ENCODE results near the gene MYO5C. TPM values are rescaled to one million over a fixed set of nuclear protein-coding genes. Genes with fewer than 3 reads are reported as not detected.

MYO5C gene
- total RNA-seq, 1 donor from 2014 or later = 80.0 TPM

GRCh38 chr15:52338058-52338457 lies 42.5 kb upstream of the MYO5C start:
- ATAC-seq (no peak), DNase-seq (no peak)
- Histone ChIP-seq H3K4me3 (no peak overlapping the region), H3K4me1 (no peaks in the 10 kb centered on the region), H3K36me3 (peaks cover 23% of the 10 kb centered on the region), H3K27me3 (no peaks in the 10 kb centered on the region), H3K27ac (no peak overlapping the region), H3K9me3 (no peaks in the 10 kb centered on the region)
- TF ChIP-seq, protein P1, sequence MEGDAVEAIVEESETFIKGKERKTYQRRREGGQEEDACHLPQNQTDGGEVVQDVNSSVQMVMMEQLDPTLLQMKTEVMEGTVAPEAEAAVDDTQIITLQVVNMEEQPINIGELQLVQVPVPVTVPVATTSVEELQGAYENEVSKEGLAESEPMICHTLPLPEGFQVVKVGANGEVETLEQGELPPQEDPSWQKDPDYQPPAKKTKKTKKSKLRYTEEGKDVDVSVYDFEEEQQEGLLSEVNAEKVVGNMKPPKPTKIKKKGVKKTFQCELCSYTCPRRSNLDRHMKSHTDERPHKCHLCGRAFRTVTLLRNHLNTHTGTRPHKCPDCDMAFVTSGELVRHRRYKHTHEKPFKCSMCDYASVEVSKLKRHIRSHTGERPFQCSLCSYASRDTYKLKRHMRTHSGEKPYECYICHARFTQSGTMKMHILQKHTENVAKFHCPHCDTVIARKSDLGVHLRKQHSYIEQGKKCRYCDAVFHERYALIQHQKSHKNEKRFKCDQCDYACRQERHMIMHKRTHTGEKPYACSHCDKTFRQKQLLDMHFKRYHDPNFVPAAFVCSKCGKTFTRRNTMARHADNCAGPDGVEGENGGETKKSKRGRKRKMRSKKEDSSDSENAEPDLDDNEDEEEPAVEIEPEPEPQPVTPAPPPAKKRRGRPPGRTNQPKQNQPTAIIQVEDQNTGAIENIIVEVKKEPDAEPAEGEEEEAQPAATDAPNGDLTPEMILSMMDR (IDR thresholded peaks at IDR 0.05) = no peak
- intact Hi-C loops (cut with DNase I) = no loop called here

- no peak for DNase-seq
- TF ChIP-seq, protein P1 (IDR thresholded peaks at IDR 0.05) = no peak
- Histone ChIP-seq H3K9me3 (no peaks in the 10 kb centered on the region), H3K4me1 (no peaks in the 10 kb centered on the region), H3K36me3 (peaks cover 23% of the 10 kb centered on the region), H3K4me3 (no peak overlapping the region), H3K27ac (no peak overlapping the region), H3K27me3 (no peaks in the 10 kb centered on the region)
- no peak for ATAC-seq
- intact Hi-C loops (cut with DNase I) = no loop called here
These were observed 41.7 kb upstream of the MYO5C start for GRCh38 chr15:52337198-52337853.

DNA sequence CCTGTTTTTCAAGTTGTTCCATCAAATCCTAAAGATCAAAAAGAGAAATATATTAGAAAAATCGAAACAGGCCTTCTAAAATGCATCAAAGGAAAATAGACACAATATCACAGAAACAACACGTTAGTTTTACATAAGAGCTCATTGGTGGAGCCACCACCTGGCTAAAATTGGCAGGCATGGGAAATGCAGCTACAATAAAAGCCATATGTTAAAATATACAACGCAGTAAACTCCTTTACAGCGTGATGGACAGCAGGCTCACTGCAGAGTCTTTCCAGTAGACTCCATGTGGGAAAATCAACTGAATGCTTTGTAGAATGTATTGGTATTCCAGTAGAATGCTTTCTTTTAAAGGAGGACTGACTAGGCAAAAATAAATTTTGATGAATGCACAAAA lies 40.9 kb upstream of the MYO5C start:
- H3K36me3 ChIP-seq = peaks cover 17% of the 10 kb centered on the region
- no peaks in the 10 kb centered on the region for H3K9me3 ChIP-seq
- no peak overlapping the region for H3K27ac ChIP-seq
- TF ChIP-seq, protein P1 (IDR thresholded peaks at IDR 0.05) = no peak
- intact Hi-C loops (cut with DNase I) = no loop called here
- no peaks in the 10 kb centered on the region for H3K4me1 ChIP-seq
- no peak overlapping the region for H3K4me3 ChIP-seq
- ATAC-seq (no peak), DNase-seq (no peak)
- H3K27me3 ChIP-seq = no peaks in the 10 kb centered on the region

DNA sequence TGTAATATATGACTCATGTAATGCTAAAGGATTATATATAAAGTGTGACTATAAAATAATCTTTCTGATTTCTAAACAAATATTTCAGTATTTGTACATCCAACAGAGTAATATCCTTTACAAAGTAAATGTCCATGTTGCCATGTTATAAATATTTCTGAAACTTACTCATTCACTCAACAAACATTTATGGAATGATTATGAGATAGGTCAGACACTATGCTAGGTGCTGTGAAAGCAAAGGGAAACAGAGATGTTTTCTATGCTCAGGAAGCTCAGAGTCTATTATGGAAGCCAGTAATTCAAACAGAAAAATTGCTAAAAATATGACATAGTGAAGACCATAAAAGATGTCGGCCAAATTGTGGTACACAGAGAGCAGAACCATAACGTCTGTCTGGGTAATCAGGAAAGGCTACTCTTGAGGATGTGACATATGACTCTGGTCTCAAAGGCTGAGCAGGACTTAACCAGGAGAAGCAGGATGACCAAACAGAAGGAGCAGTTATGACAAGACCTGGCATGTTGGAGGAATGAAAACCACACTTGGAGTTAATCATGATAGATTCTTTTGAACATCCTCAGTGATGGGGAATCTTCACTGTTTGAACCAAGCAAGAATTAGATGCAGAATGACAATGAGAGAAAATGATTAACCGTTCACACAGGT lies 39.0 kb upstream of the MYO5C start:
- TF ChIP-seq, protein P1 (IDR thresholded peaks at IDR 0.05) = no peak
- H3K4me3 ChIP-seq = no peak overlapping the region
- no peaks in the 10 kb centered on the region for H3K4me1 ChIP-seq
- DNase-seq = no peak
- H3K27ac ChIP-seq = no peak overlapping the region
- ATAC-seq = no peak
- H3K27me3 ChIP-seq = no peaks in the 10 kb centered on the region
- intact Hi-C loops (cut with DNase I) = no loop called here
- peaks cover 12% of the 10 kb centered on the region for H3K36me3 ChIP-seq
- no peaks in the 10 kb centered on the region for H3K9me3 ChIP-seq

DNA sequence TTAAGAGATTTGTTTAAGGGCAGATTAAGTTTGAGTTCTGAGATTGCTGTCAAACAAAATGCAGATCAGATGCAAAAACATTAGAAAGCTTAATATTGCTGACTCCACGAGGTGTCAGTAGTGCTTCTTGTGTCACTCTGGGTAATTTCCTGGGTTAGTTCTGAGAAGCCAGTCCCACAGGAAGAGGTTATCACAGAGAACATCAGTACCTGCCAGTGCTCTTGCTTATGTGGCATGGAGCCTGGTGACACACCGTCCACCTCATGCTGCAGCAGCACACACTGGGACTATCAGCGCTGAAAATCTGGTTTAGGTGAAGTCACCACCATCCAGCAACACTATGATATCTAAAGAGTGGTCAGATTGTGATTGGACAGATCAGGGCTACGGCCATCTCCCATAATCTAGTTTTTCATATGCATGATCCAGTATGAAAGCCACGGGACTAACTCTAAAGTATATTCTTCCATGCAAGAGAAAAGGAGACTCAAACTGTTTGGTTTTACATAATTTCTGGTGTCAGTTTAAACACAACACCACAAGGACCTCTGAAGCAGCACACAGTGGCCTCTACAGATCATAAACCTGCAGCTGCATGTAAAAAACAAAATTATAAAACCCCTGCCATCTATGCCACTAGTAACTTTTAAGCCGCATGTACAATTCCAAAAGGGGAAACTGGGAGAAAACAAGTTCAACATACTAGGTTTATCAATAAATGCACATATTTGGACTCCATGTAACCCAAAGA lies 36.1 kb upstream of the MYO5C start:
- TF ChIP-seq, protein P1 (IDR thresholded peaks at IDR 0.05) = peak; percentile 34
- Histone ChIP-seq H3K9me3 (no peaks in the 10 kb centered on the region), H3K36me3 (peaks cover 12% of the 10 kb centered on the region), H3K27ac (no peak overlapping the region), H3K27me3 (no peaks in the 10 kb centered on the region), H3K4me3 (no peak overlapping the region), H3K4me1 (no peaks in the 10 kb centered on the region)
- DNase-seq (no peak), ATAC-seq (peak; percentile 83)
- intact Hi-C loops (cut with DNase I) = no loop called here

Data from upper lobe of right lung (tissue), 1 donor.